Activated B cell treated with CpG ODN at 0.5 μM for 24 hours (primary cell): Measurements from ENCODE around the gene TAF1B. TPM values are rescaled to one million over a fixed set of nuclear protein-coding genes. Genes with fewer than 3 reads are reported as not detected.

Source experiments
- ATAC-seq: fragments of 200-7000 bp; cut with Tn5 transposase; one replicate; pipeline ENCODE4 v1.10.0; 2021; ENCODE audit warnings: low read depth, mild to moderate bottlenecking, moderate library complexity
- CTCF ChIA-PET: fragments of 350-600 bp; sonication (Branson Sonifier 250); formaldehyde crosslinking; loops from one replicate; lab custom pipeline; 2021; ENCODE audit warnings: antibody characterized with exemption; lab: Charles Lee
- POLR2A ChIA-PET: fragments of 350-600 bp; sonication (Branson Sonifier 250); formaldehyde crosslinking; loops from one replicate; lab custom pipeline; 2021; ENCODE audit warnings: antibody characterized with exemption; lab: Charles Lee
- DNase-seq: peaks from one replicate; pipeline ENCODE4 v3.0.0; 2022
- H3K27ac Mint-ChIP-seq: one replicate; pipeline ENCODE4 v1.8.0; 2020; ENCODE audit warnings: mixed read lengths
- H3K27me3 Mint-ChIP-seq: one replicate; pipeline ENCODE4 v1.8.0; 2021; ENCODE audit warnings: mixed read lengths
- H3K36me3 Mint-ChIP-seq: one replicate; pipeline ENCODE4 v1.8.0; 2021; ENCODE audit warnings: low read depth, mixed read lengths
- H3K4me1 Mint-ChIP-seq: one replicate; pipeline ENCODE4 v1.8.0; 2021; ENCODE audit warnings: mixed read lengths
- H3K4me3 Mint-ChIP-seq: one replicate; pipeline ENCODE4 v1.8.0; 2020; ENCODE audit warnings: mild to moderate bottlenecking, mixed read lengths
- H3K9me3 Mint-ChIP-seq: one replicate; pipeline ENCODE4 v1.8.0; 2020; ENCODE audit warnings: mixed read lengths
- intact Hi-C: fragments of 100-400 bp; cut with micrococcal nuclease; formaldehyde crosslinking; loops from one replicate; pipeline ENCODE4 v1.15.1; 2024
- total RNA-seq: library from RNA; stranded (reverse); gene quantifications from 2 replicates; pipeline ENCODE4 v1.2.3, GENCODE V29; 2022
- TF ChIP-seq, protein P1 (sequence below): fragments of 200-600 bp; IDR thresholded peaks from one replicate; pipeline ENCODE4 v1.8.0; 2022; ENCODE audit warnings: antibody characterized with exemption, mild to moderate bottlenecking

The TAF1B gene
- total RNA-seq, 1 donor from 2014 or later = 28.7 TPM

DNA sequence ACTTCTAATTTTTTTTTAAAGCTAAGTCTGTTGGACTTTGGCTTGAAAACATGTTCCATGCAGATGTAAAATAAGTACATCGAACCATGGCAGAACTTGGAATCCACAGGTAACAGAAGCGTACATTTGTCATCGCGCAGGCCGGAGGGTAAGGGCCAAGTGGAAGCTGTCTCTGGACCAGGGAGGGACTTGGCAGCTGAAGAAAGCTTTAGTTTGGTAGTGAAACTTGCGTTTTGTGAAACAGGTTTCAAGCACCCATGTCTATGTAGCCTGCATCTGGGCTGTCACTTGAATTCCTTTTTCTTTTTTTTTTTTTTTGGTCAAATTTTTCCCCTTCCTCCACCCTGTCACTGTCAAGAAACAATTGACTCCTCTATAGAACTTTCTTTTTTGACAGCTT is 128.6 kb downstream of the TAF1B start:
- Mint-ChIP-seq H3K36me3 (no peaks in the 10 kb centered on the region), H3K9me3 (no peaks in the 10 kb centered on the region), H3K4me3 (no peak overlapping the region), H3K4me1 (peaks cover 14% of the 10 kb centered on the region), H3K27me3 (no peaks in the 10 kb centered on the region), H3K27ac (no peak overlapping the region)
- ChIA-PET POLR2A (no interaction called here), CTCF (interaction anchor here (2.0 kb wide), 1 partner anchor 12 kb away, joined by 7 read pairs; no protein-coding TSS in a partner anchor)
- TF ChIP-seq, protein P1, sequence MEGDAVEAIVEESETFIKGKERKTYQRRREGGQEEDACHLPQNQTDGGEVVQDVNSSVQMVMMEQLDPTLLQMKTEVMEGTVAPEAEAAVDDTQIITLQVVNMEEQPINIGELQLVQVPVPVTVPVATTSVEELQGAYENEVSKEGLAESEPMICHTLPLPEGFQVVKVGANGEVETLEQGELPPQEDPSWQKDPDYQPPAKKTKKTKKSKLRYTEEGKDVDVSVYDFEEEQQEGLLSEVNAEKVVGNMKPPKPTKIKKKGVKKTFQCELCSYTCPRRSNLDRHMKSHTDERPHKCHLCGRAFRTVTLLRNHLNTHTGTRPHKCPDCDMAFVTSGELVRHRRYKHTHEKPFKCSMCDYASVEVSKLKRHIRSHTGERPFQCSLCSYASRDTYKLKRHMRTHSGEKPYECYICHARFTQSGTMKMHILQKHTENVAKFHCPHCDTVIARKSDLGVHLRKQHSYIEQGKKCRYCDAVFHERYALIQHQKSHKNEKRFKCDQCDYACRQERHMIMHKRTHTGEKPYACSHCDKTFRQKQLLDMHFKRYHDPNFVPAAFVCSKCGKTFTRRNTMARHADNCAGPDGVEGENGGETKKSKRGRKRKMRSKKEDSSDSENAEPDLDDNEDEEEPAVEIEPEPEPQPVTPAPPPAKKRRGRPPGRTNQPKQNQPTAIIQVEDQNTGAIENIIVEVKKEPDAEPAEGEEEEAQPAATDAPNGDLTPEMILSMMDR = no peak
- DNase-seq = no peak
- ATAC-seq = no peak
- intact Hi-C loops = no loop called here

DNA sequence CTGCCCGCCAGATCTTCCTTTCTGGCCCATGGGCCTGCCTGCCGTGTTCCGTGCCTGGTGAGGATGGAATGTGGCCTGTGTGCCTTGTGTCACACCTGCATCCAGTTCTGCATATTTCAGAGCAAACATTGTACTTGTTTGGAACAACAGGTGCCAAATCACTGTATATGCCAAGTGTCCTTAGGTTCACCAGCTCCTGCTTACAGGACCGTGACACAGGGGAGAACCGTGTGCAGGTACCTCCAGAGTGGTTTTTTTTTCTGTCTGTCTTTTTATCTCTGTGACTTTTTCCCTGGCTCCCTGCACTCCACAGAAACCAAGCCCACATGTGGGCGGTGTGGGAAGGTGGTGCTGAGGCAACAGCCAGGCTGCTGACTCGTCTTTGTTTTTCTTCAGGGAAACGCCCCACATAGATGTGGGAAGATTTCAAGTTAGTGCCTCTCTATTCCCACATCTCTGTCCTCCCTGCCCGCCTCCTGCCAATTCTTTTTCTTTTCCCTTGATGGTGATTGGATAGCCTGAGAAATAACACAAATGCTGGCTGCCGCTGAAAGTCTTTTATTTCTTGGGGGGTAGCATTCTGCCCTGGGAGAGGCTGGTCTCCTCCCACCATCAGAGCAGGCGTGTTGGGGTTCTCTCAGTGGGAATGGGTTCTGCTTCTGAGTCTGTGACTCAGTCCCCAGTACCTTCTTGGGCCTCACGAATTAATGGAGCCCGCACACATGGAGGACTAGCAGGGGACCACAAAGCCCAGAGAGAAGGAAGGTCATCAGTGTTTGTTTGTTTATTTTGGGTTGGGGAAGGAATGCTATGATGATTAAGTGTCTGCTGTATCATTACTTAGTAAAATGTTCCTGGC is 129.6 kb downstream of the TAF1B start:
- H3K4me3 Mint-ChIP-seq = no peak overlapping the region
- POLR2A ChIA-PET = no interaction called here
- intact Hi-C loops = no loop called here

DNA sequence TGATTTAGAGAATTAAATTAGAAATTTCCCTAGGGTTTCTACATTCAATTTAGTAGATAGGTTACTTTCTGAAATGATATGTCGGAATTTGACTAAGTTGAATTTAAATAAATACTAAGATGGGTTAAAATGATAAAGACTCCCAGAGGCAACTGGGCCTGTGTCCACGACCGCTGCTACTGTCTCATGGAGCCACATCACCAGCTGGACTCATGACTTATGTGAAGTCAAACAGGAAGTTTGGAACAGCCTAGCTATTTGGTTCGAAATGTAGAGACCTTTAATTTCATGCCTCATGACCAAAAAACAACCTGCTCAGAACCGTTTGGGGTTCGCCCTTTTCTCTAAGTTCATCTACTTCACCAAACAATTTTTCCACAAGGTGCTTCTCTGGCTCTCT is 130.4 kb downstream of the TAF1B start:
- POLR2A ChIA-PET = no interaction called here
- DNase-seq (no peak), ATAC-seq (no peak)
- H3K36me3 Mint-ChIP-seq = no peaks in the 10 kb centered on the region
- H3K27me3 Mint-ChIP-seq = peaks cover 7% of the 10 kb centered on the region
- H3K9me3 Mint-ChIP-seq = peaks cover 6% of the 10 kb centered on the region
- no peak overlapping the region for H3K27ac Mint-ChIP-seq
- H3K4me1 Mint-ChIP-seq = peaks cover 5% of the 10 kb centered on the region
- H3K4me3 Mint-ChIP-seq = no peak overlapping the region
- CTCF ChIA-PET = interaction anchor here (1.7 kb wide), 1 partner anchor 10 kb away, joined by 5 read pairs; no protein-coding TSS in a partner anchor
- TF ChIP-seq, protein P1 = no peak
- intact Hi-C loops = no loop called here

More for the DNA sequence above, 129.6 kb downstream of the TAF1B start:
- Mint-ChIP-seq H3K4me1 (peaks cover 6% of the 10 kb centered on the region), H3K27ac (no peak overlapping the region), H3K27me3 (peaks cover 2% of the 10 kb centered on the region), H3K36me3 (no peaks in the 10 kb centered on the region), H3K9me3 (peaks cover 2% of the 10 kb centered on the region)
- DNase-seq = no peak
- TF ChIP-seq, protein P1 = no peak
- CTCF ChIA-PET = interaction anchor here (2.0 kb wide), 1 partner anchor 12 kb away, joined by 7 read pairs; no protein-coding TSS in a partner anchor
- no peak for ATAC-seq

DNA sequence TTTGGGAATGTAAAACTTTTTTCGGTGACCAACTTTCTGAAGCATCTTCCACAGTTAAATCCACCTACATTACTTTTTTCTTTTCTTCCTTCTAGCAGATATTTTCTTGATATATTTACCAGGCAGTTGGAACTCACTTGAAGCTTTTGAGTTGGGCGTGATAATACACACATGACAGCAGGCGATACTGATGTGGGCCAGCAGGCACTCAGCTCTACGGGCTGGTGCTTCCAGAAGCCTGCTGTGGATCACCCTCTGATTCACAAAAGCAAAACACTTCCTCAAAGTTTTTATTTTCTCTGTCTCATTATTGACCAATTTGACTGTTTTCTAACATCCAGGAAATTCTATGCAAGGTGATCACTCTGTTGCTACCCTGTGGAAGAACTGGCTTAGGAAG is 131.1 kb downstream of the TAF1B start:
- peaks cover 7% of the 10 kb centered on the region for H3K27me3 Mint-ChIP-seq
- DNase-seq = no peak
- H3K36me3 Mint-ChIP-seq = no peaks in the 10 kb centered on the region
- ChIA-PET CTCF (interaction anchor here (0.8 to 1.7 kb wide), 4 partner anchors 10 to 161 kb away, joined by 3 to 5 read pairs (median 4); no protein-coding TSS in a partner anchor), POLR2A (no interaction called here)
- no peak overlapping the region for H3K4me3 Mint-ChIP-seq
- H3K9me3 Mint-ChIP-seq = peaks cover 6% of the 10 kb centered on the region
- no peak for ATAC-seq
- H3K4me1 Mint-ChIP-seq = peaks cover 3% of the 10 kb centered on the region
- H3K27ac Mint-ChIP-seq = no peak overlapping the region
- intact Hi-C loops = no loop called here
- TF ChIP-seq, protein P1 = no peak

DNA sequence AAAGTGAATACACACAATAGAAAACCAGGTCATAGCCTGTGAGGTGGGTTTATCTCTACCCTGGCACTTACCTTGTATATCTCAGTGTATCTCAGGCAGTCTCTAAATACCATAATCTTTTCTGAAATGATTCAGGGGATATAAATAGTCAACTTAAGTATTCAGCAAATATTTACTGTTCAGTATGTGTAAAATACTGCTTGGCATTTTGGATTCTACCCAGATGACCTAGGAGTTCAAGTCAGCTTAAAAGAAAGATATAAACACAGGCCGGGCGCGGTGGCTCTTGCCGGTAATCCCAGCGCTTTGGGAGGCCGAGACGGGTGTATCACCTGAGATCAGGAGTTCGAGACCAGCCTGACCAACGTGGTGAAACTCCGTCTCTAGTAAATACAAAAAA is 132.1 kb downstream of the TAF1B start:
- Mint-ChIP-seq H3K36me3 (no peaks in the 10 kb centered on the region), H3K27me3 (peaks cover 8% of the 10 kb centered on the region), H3K27ac (no peak overlapping the region), H3K4me3 (no peak overlapping the region), H3K9me3 (peaks cover 6% of the 10 kb centered on the region), H3K4me1 (peaks cover 3% of the 10 kb centered on the region)
- ChIA-PET POLR2A (no interaction called here), CTCF (interaction anchor here (1.0 kb wide), 2 partner anchors 10 to 162 kb away, joined by 3 to 4 read pairs; no protein-coding TSS in a partner anchor)
- DNase-seq (no peak), ATAC-seq (no peak)
- TF ChIP-seq, protein P1 = no peak
- intact Hi-C loops = no loop called here
